HepG2 (cell line): ENCODE data around the gene TMEM14C. TPM values are rescaled to one million over a fixed set of nuclear protein-coding genes. Genes with fewer than 3 reads are reported as not detected.
A peak's percentile ranks its signal among the peaks of the same experiment; 100 is the strongest.

ENCODE experiments used
- ATF7-NPFF ChIP-seq: sonication (generic); formaldehyde crosslinking; IDR thresholded peaks from 2 replicates; pipeline ENCODE4 v1.8.1; 2023; ENCODE audit warnings: mild to moderate bottlenecking, low read depth, missing genetic modification reagents, moderate library complexity
- ETV5 ChIP-seq: IDR thresholded peaks from 2 replicates; pipeline ENCODE4 v1.6.1; 2018; ENCODE audit warnings: missing biosample characterization, missing genetic modification reagents, inconsistent platforms, borderline replicate concordance
- HIVEP1 ChIP-seq: sonication (generic); formaldehyde crosslinking; IDR thresholded peaks from 2 replicates; pipeline ENCODE4 v1.4.0; 2020; ENCODE audit warnings: mild to moderate bottlenecking, missing genetic modification reagents
- MXD3 ChIP-seq: IDR thresholded peaks from 2 replicates; pipeline ENCODE4 v1.6.1; 2016; ENCODE audit warnings: mild to moderate bottlenecking, missing biosample characterization, missing genetic modification reagents
- SSRP1 ChIP-seq: IDR thresholded peaks from 2 replicates; pipeline ENCODE4 v1.6.1; 2016; ENCODE audit warnings: control low read depth
- ZBTB40 ChIP-seq, 2 experiments: fragments of 450-650 bp in 1 of 2; sonication (generic) in 1 of 2; formaldehyde crosslinking in 1 of 2; IDR thresholded peaks; 2 replicates each; pipeline versions ENCODE4 v1.6.1 to v1.8.0; 2016 to 2022; ENCODE audit warnings: antibody characterized with exemption in 1 of 2, mild to moderate bottlenecking in 1 of 2, missing genetic modification reagents in 1 of 2
- ZFP82 ChIP-seq: sonication (generic); formaldehyde crosslinking; IDR thresholded peaks from 2 replicates; pipeline ENCODE4 v1.5.1; 2020; ENCODE audit warnings: mild to moderate bottlenecking, missing genetic modification reagents, borderline replicate concordance
- ZNF235 ChIP-seq: sonication (generic); formaldehyde crosslinking; IDR thresholded peaks from 2 replicates; pipeline ENCODE4 v1.8.1; 2023; ENCODE audit warnings: mild to moderate bottlenecking, missing genetic modification reagents, borderline replicate concordance
- ZNF256 ChIP-seq: sonication (generic); formaldehyde crosslinking; conservative IDR thresholded peaks from 2 replicates; pipeline ENCODE4 v1.4.0; 2020; ENCODE audit warnings: missing genetic modification reagents
- ZNF446 ChIP-seq: sonication (generic); formaldehyde crosslinking; IDR thresholded peaks from 2 replicates; pipeline ENCODE4 v1.5.0; 2020; ENCODE audit warnings: mild to moderate bottlenecking, missing genetic modification reagents
- ZNF616 ChIP-seq: sonication (generic); formaldehyde crosslinking; IDR thresholded peaks from 2 replicates; pipeline ENCODE4 v1.5.0; 2020; ENCODE audit warnings: low read depth, mild to moderate bottlenecking, missing genetic modification reagents
- polyA plus RNA-seq, 8 experiments: library from polyadenylated mRNA; depleted of rRNA in 3 of 8; stranded (reverse) in 7 of 8; unstranded in 1 of 8; fragments of >200 nt; fragmentation: Illumina TruSeq in 4 of 8; extraction: Trizol in 4 of 8; gene quantifications; 2 replicates each; pipeline versions ENCODE4 v1.2.1 to v1.2.3, GENCODE V29; 2011 to 2016; ENCODE audit warnings: low read depth in 4 of 8, missing spikeins in 1 of 8, mixed read lengths in 1 of 8; ENCODE audit not compliant: insufficient read depth in 1 of 8
- total RNA-seq, 5 experiments: library from RNA; depleted of rRNA; stranded (reverse); fragments of >200 nt; fragmentation: Illumina TruSeq; extraction: Trizol; gene quantifications; 2 replicates each; pipeline ENCODE4 v1.2.3, GENCODE V29; 2016; ENCODE audit warnings: low read depth in 1 of 5
- TF ChIP-seq, protein P1 (sequence below): sonication (generic); formaldehyde crosslinking; IDR thresholded peaks from 2 replicates; pipeline ENCODE4 v1.4.0; 2020; ENCODE audit warnings: mild to moderate bottlenecking, missing genetic modification reagents

TMEM14C gene
- total and polyA plus RNA-seq, 2 of the 13 experiments (the other 11 are each of a cell fraction or from before 2014, with no cell fraction given), result 184 TPM

DNA sequence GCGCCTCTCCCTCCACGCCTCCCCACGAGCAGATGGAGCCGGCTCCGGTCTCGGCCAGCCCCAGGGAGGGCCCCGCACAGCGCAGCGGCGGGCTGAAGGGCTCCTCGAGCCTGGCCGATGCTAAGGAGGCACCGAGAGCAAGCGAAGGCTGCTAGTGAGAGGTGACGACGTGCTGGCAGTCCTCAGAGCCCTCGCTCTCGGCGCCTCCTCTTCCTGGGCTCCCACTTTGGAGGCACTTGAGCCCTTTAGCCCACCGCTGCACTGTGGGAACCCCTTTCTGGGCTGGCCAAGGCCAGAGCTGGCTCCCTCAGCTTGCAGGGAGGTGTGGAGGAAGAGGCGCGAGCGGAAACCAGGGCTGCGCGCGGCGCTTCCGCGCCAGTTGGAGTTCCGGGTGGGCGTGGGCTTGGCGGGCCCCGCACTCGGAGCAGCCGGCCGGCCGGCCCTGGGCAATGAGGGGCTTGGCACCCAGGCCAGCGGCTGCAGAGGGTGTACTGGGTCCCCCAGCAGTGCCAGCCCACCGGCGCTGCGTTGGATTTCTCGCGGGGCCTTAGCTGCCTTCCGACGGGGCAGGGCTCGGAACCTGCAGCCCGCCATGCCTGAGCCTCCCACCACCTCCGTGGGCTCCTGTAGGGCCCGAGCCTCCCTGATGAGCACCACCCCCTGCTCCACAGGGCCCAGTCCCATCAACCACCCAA lies 2.5 kb upstream of the TMEM14C start (continued):
- TF ChIP-seq ZBTB40 (IDR thresholded peaks at IDR 0.05), result no peak
- TF ChIP-seq ZBTB40 (CRISPR knock-in tag; IDR thresholded peaks at IDR 0.05), result peak; percentile 36; the same call in 1 of the 2 replicates
- 0 out of 2 replicates have a peak, but pooled peaks have one; percentile 18 for TF ChIP-seq ATF7-NPFF (CRISPR knock-in tag)
- TF ChIP-seq, protein P1, sequence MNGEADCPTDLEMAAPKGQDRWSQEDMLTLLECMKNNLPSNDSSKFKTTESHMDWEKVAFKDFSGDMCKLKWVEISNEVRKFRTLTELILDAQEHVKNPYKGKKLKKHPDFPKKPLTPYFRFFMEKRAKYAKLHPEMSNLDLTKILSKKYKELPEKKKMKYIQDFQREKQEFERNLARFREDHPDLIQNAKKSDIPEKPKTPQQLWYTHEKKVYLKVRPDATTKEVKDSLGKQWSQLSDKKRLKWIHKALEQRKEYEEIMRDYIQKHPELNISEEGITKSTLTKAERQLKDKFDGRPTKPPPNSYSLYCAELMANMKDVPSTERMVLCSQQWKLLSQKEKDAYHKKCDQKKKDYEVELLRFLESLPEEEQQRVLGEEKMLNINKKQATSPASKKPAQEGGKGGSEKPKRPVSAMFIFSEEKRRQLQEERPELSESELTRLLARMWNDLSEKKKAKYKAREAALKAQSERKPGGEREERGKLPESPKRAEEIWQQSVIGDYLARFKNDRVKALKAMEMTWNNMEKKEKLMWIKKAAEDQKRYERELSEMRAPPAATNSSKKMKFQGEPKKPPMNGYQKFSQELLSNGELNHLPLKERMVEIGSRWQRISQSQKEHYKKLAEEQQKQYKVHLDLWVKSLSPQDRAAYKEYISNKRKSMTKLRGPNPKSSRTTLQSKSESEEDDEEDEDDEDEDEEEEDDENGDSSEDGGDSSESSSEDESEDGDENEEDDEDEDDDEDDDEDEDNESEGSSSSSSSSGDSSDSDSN (CRISPR knock-in tag), result peak; percentile 88
- 0 out of 2 replicates have a peak, but pooled peaks have one; percentile 48 for TF ChIP-seq ZNF256
- TF ChIP-seq HIVEP1 (CRISPR knock-in tag), result no peak
- TF ChIP-seq ETV5 (CRISPR knock-in tag), result peak; percentile 33
- peak; percentile 83; the same call in 1 of the 2 replicates for TF ChIP-seq ZNF446 (CRISPR knock-in tag)
- TF ChIP-seq ZNF235 (CRISPR knock-in tag), result peak; percentile 40; the same call in 1 of the 2 replicates
- TF ChIP-seq SSRP1 (CRISPR knock-in tag), result no peak
- peak; percentile 66; the same call in 1 of the 2 replicates for TF ChIP-seq MXD3 (CRISPR knock-in tag)
- TF ChIP-seq ZFP82 (CRISPR knock-in tag), result peak; percentile 83; the same call in 1 of the 2 replicates
- TF ChIP-seq ZNF616 (CRISPR knock-in tag), result no peak
